Neural crest cell (in vitro differentiated cells): ENCODE measurements around the gene SPNS3. TPM values are rescaled to one million over a fixed set of nuclear protein-coding genes. Genes with fewer than 3 reads are reported as not detected.

Experiments used
- DNase-seq: peaks from one replicate; pipeline ENCODE4 v3.0.0; 2021; ENCODE audit warnings: low read depth, mixed read lengths, low spot score
- H3K27ac Mint-ChIP-seq: one replicate; pipeline ENCODE4 v1.8.0; 2021; ENCODE audit warnings: mild to moderate bottlenecking, mixed read lengths; ENCODE audit not compliant: unreplicated experiment
- H3K27me3 Mint-ChIP-seq: 2 replicates; pipeline ENCODE4 v1.8.0; 2021; ENCODE audit warnings: low read depth, mild to moderate bottlenecking, mixed read lengths
- H3K36me3 Mint-ChIP-seq: 2 replicates; pipeline ENCODE4 v1.8.0; 2021; ENCODE audit warnings: low read depth, mild to moderate bottlenecking, mixed read lengths
- H3K4me1 Mint-ChIP-seq: 2 replicates; pipeline ENCODE4 v1.8.0; 2021; ENCODE audit warnings: mixed read lengths
- H3K4me3 Mint-ChIP-seq: one replicate; pipeline ENCODE4 v1.8.0; 2021; ENCODE audit warnings: mild to moderate bottlenecking, mixed read lengths
- H3K9me3 Mint-ChIP-seq: 2 replicates; pipeline ENCODE4 v1.8.0; 2021; ENCODE audit warnings: mixed read lengths
- CTCF ChIP-seq: fragments of 200-600 bp; sonication (generic); conservative IDR thresholded peaks from 2 replicates; pipeline ENCODE4 v1.5.0; 2021; ENCODE audit warnings: antibody characterized with exemption, mild to moderate bottlenecking
- total RNA-seq: library from RNA; stranded (reverse); gene quantifications from 2 replicates; pipeline ENCODE4 v1.2.1, GENCODE V29; 2021

The SPNS3 gene
- total RNA-seq, 1 donor from 2014 or later = not detected

- Mint-ChIP-seq H3K4me3 (no peak overlapping the region), H3K27ac (no peak overlapping the region), H3K9me3 (no peaks in the 10 kb centered on the region), H3K4me1 (peaks cover 26% of the 10 kb centered on the region), H3K27me3 (peaks cover 3% of the 10 kb centered on the region), H3K36me3 (no peaks in the 10 kb centered on the region)
- no peak for DNase-seq
- no peak for TF ChIP-seq CTCF
Measured at GRCh38 chr17:4523946-4524345, 90.2 kb downstream of the SPNS3 start.

GRCh38 chr17:4525691-4526397 is 92.1 kb downstream of the SPNS3 start:
- no peak overlapping the region for H3K27ac Mint-ChIP-seq
- no peak for DNase-seq
- H3K27me3 Mint-ChIP-seq = peaks cover 3% of the 10 kb centered on the region
- no peak for TF ChIP-seq CTCF
- peaks cover 21% of the 10 kb centered on the region for H3K4me1 Mint-ChIP-seq
- no peak overlapping the region for H3K4me3 Mint-ChIP-seq
- H3K9me3 Mint-ChIP-seq = no peaks in the 10 kb centered on the region
- H3K36me3 Mint-ChIP-seq = no peaks in the 10 kb centered on the region

GRCh38 chr17:4527134-4527533 is 93.4 kb downstream of the SPNS3 start:
- no peak for TF ChIP-seq CTCF
- H3K27me3 Mint-ChIP-seq = peaks cover 6% of the 10 kb centered on the region
- no peaks in the 10 kb centered on the region for H3K36me3 Mint-ChIP-seq
- H3K27ac Mint-ChIP-seq = no peak overlapping the region
- H3K9me3 Mint-ChIP-seq = no peaks in the 10 kb centered on the region
- no peak for DNase-seq
- peaks cover 20% of the 10 kb centered on the region for H3K4me1 Mint-ChIP-seq
- H3K4me3 Mint-ChIP-seq = no peak overlapping the region

- Mint-ChIP-seq H3K4me1 (peaks cover 16% of the 10 kb centered on the region), H3K27ac (no peak overlapping the region), H3K36me3 (no peaks in the 10 kb centered on the region), H3K4me3 (no peak overlapping the region), H3K27me3 (peaks cover 6% of the 10 kb centered on the region), H3K9me3 (no peaks in the 10 kb centered on the region)
- no peak for TF ChIP-seq CTCF
- DNase-seq = no peak
Measured at GRCh38 chr17:4527566-4528125, 93.9 kb downstream of the SPNS3 start.

GRCh38 chr17:4529533-4530152 is 95.9 kb downstream of the SPNS3 start:
- Mint-ChIP-seq H3K4me3 (no peak overlapping the region), H3K27ac (no peak overlapping the region), H3K27me3 (peaks cover 6% of the 10 kb centered on the region), H3K4me1 (peaks cover 11% of the 10 kb centered on the region), H3K9me3 (no peaks in the 10 kb centered on the region), H3K36me3 (no peaks in the 10 kb centered on the region)
- DNase-seq = no peak
- no peak for TF ChIP-seq CTCF
